SIG-M5 treated with dmso at 0.1 percent for 504 hours (cell line): ENCODE data around the gene VEZF1.

ENCODE experiments used
- DNase-seq: peaks from one replicate; lab custom pipeline; 2025; ENCODE audit not compliant: unreplicated experiment; lab: John Stamatoyannopoulos, UW

VEZF1 gene

GRCh38 chr17:57999010-57999495 is 11.0 kb upstream of the VEZF1 start:
- DNase-seq: no peak

DNA sequence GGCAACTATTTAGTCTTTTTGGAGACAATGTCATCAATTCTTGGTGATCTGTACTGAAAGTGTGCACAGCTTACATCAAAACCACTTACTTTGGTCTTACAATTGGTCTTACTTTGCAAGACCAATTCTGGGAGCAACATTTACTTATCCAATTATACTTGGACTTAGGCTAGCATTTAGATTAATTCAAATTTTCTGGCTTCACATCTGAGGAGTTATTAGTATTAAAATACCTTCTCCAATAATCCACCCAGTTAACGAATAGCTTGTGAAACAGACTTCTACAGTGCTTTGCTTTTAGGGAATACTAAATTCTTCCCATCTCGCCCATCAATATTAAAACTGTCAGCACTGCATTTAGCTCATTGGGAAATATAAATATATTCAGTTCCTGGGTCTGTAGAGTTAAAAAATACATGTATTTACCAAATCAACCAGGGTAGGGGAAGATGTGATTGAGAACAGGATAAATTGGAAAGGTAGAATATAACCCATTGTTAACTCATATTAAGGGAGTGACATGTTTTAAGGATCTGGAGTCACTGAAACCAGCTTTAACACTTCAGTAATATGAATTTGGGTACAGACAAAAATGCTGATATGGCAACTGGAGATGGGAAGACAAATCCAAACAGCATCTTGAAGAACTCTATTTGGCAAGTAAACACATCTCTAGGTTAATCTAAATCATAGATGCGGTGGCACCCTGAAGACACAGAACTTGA is 9.2 kb upstream of the VEZF1 start:
- no peak for DNase-seq

GRCh38 chr17:57995076-57995956 is 7.3 kb upstream of the VEZF1 start:
- DNase-seq: peak; percentile 89

DNA sequence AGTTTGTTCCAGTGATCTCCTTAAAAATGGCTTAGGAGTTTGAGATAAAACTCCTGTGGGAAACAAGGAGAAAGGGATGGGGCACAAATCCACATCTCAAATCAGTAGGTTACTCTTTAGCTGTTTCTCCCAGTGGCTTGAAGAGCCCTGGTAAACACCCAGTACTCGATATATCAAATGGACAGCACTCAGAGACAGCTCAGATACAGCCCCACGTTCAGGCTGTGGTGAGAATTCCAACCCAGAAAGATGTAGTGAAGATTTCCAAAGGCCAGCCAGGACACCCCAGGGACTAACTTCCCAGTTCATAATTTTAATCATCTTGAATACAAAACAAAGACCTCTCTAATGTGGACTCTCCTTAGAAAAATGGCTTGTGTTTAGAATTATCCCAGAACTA is 6.4 kb upstream of the VEZF1 start:
- no peak for DNase-seq

- peak; percentile 62 for DNase-seq
Measured at GRCh38 chr17:57993471-57994365, 5.7 kb upstream of the VEZF1 start.

DNA sequence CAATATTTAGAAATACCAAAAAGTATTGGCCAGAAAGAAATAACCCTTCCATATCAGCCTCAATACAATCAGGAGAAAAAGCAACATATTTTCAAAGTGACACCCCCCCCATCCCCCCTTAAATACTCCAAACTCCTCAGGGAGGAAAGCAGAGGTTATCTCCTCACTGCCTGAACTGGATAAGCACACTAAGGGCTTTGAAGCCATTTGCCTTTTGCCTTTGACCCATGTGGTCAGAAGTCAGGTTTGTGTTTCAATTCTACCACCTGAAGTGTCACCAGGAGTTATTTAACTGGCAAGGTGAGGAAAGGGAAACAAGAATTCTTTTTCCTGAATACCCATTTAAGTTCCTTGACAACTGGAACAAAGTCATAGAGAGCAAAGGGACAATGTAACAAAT is 3.5 kb upstream of the VEZF1 start:
- DNase-seq: no peak

GRCh38 chr17:57990037-57990436 is 2.0 kb upstream of the VEZF1 start:
- no peak for DNase-seq

GRCh38 chr17:57988301-57989250 is 522 bp upstream of the VEZF1 start:
- DNase-seq: peak; percentile 78

- DNase-seq: peak; percentile 45
Measured at GRCh38 chr17:57986841-57987580, 1.0 kb downstream of the VEZF1 start.

- peak; percentile 54 for DNase-seq
Measured at GRCh38 chr17:57985675-57985974, 2.4 kb downstream of the VEZF1 start.

DNA sequence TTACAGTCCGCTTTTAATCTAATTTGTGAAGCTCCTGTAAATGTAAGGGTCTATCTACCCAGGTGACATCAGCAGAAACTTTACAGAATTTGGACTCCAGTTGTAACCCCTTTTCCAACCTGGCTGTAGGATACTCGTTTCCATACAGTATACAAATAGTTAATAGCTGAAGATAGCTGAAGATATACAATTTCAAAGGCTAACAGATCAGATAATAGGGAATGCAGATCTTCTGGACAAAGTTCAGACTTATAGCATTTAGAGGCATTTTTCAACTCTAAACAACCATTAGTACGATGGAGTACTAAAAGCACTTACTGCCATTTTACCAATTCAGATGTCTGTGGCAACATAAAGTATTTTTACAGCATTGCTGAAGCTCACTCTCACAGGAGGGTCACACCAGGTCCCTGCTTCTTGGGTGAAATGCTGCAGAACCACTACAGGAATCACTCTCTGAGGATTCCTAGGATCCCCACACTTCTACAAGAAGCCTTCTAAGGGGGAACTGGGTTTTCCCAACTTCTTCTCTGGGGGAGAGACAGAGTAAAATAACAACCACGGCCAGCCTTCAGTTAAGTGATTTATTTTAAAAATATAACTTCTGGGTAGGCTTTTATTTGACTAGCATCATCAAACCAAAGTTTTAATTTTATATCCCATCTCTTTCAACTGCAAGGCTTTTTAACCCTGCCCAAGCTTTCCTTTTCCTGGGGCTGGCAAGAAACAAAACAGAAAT is 2.9 kb downstream of the VEZF1 start:
- DNase-seq: no peak

DNA sequence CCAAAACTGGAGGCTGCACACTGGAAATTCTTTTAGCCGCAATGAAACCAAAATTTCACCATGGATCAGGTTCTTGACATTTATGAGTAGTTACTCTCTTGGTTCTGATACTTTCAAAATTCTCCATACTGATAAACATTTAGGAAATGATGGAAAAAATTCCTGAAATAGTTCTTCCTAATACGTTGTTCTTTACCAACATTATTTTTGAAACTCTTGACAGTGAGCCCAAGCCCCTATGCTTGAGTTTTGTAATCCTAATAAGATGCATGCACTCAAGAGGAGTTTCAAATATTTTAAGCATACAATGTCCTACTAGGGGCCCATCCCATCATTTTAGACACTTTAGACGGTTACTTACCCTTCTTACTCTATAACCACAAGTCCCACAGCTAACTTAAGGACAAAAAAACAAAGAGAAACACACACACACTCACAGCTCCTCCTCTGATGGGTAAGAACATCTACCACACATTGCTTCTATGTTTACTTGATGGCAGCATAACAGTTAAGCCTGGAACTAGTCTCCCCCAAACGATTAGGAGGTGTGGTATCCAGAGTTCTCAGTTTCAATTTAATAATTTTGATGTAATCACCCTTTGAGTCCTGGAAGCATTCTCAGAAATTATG is 3.7 kb downstream of the VEZF1 start:
- no peak for DNase-seq

DNA sequence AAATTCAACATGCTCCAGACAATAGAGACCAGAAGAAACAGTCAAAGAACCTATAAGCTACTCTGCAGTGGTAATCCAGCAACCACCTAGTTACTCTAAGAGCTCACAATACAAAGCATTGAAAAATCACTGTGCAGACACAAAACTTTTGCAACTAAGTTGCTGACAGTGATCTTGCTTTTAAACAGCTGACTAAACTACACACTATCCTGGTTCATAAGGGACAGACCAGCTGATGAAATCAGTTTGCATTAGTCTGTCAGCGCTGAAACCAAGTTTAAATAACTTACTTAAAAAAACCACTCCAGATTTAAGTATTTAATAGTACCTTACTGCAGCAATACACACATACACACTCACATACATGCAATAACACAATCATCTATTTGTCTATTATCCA is 4.6 kb downstream of the VEZF1 start:
- DNase-seq: no peak

DNA sequence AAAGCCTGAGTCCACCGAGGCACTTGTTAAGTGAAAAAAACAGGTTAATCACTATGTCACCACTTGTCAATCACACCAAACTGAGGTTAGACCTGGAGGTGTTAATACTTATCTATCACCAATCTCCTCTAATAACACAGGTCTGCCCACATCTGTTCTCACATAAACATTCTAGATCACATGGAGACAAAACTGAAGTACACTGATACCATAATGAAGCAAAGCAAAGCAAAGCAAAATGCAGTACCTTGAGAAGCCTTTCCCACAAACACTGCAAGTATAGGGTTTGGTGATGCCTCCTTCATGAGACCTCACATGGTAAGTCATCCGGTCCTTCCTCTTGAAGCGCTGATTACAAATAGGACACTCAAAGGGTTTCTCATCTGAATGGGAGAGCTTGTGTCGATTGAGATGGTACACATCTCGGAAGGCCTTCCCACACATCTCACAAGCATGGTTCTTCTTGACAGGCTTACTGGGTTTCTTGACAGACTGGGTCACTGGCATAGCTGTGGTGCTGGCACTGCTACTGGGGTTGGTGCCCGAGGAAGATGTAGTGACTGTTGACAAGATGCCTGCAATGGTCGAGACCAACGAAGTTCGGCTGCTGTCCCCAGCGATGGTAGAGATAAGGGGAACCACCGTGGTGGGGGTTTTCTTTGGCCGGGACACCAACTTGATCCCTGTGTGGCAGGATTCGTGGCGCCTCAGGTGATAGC is 5.4 kb downstream of the VEZF1 start:
- DNase-seq: no peak

- DNase-seq: no peak
Measured at GRCh38 chr17:57980522-57980921, 7.5 kb downstream of the VEZF1 start.

DNA sequence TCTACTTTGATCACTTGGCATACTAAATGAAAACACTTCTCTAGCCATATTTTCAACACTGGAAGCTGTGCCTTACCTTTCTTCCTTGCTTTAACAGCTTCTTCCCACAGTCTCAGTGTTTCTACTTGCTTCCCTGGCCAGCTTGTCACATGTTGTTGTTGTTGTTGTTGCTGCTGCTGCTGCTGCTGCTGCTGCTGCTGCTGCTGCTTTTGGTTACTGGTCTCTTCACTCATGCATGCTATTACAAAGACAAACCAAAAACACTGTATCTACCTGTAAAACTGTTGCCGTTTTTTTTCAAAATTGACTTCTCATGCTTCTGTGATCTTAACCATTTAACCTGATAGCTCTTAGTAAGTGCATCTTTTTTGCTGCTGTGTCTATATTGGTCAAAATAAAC is 9.0 kb downstream of the VEZF1 start:
- DNase-seq: no peak

DNA sequence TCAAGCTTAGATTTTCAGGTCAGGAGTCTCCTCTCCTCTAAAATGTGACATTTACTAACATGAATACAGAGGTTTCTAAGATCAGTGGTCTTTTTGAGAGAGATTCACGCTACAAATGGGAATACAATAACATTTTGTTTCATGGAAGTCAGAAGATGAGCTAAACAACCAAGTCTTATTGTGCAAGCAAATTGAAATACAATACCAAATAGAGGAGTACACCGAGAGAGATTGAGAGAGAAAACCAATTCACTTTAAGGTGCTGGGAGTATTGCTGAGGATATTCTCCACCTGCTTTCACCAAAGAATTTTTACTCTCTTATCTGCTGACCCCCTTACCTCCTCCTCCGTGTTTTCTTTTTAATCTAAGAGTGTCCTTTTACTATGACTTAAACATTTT is 11.5 kb downstream of the VEZF1 start:
- DNase-seq: no peak

GRCh38 chr17:57975044-57975443 is 13.0 kb downstream of the VEZF1 start:
- no peak for DNase-seq
